Loucy (cell line): Measurements from ENCODE around the gene ING2.

Experiments used
- H2AFZ ChIP-seq: fragments of 200-600 bp; sonication (generic); 2 replicates; pipeline ENCODE4 v1.6.0; 2016; ENCODE audit warnings: antibody characterized with exemption, mild to moderate bottlenecking, low read length, moderate library complexity
- H3F3A ChIP-seq: fragments of 200-600 bp; 2 replicates; pipeline ENCODE4 v1.6.0; 2016; ENCODE audit warnings: antibody characterized with exemption, low read depth, mild to moderate bottlenecking
- H3K27me3 ChIP-seq: fragments of 200-600 bp; sonication (generic); 2 replicates; pipeline ENCODE4 v1.6.1; 2014; ENCODE audit warnings: low read length, mild to moderate bottlenecking; ENCODE audit not compliant: insufficient read depth, poor library complexity, severe bottlenecking
- H3K36me3 ChIP-seq: fragments of 200-600 bp; sonication (generic); 2 replicates; pipeline ENCODE4 v1.6.1; 2016; ENCODE audit warnings: low read length; ENCODE audit not compliant: insufficient read depth
- H3K4me1 ChIP-seq: fragments of 200-600 bp; sonication (generic); 2 replicates; pipeline ENCODE4 v1.5.1; 2014; ENCODE audit warnings: low read length, mild to moderate bottlenecking; ENCODE audit not compliant: insufficient read depth, poor library complexity, severe bottlenecking
- H3K4me2 ChIP-seq: fragments of 200-600 bp; sonication (generic); 2 replicates; pipeline ENCODE4 v1.6.0; 2014; ENCODE audit warnings: antibody characterized with exemption, low read length, low read depth, mild to moderate bottlenecking; ENCODE audit not compliant: poor library complexity, severe bottlenecking
- H3K4me3 ChIP-seq: fragments of 200-600 bp; sonication (generic); 2 replicates; pipeline ENCODE4 v1.5.1; 2014; ENCODE audit warnings: low read length, mild to moderate bottlenecking, mixed read lengths; ENCODE audit not compliant: poor library complexity, severe bottlenecking
- H3K79me2 ChIP-seq: fragments of 200-600 bp; sonication (generic); 2 replicates; pipeline ENCODE4 v1.6.1; 2014; ENCODE audit warnings: low read length; ENCODE audit not compliant: insufficient read depth
- H3K9ac ChIP-seq: fragments of 200-600 bp; sonication (generic); 2 replicates; pipeline ENCODE4 v1.6.0; 2014; ENCODE audit warnings: mild to moderate bottlenecking, low read depth, low read length, moderate library complexity; ENCODE audit not compliant: poor library complexity, severe bottlenecking
- H3K9me2 ChIP-seq: fragments of 200-600 bp; sonication (generic); replicated peaks from 2 replicates; pipeline ENCODE4 v1.6.1; 2016; ENCODE audit warnings: low read depth, low read length, mixed read lengths
- H3K9me3 ChIP-seq: fragments of 200-600 bp; sonication (generic); 2 replicates; pipeline ENCODE4 v1.6.1; 2014; ENCODE audit warnings: mild to moderate bottlenecking, antibody characterized with exemption, low read length, low read depth; ENCODE audit not compliant: insufficient read depth
- H4K20me1 ChIP-seq: fragments of 200-600 bp; sonication (generic); 2 replicates; pipeline ENCODE4 v1.6.0; 2014; ENCODE audit warnings: antibody characterized with exemption, low read length, mild to moderate bottlenecking; ENCODE audit not compliant: insufficient read depth, poor library complexity, severe bottlenecking
- EZH2phosphoT487 ChIP-seq: fragments of 200-600 bp; IDR thresholded peaks from 2 replicates; pipeline ENCODE4 v1.6.1; 2018; ENCODE audit warnings: antibody characterized with exemption, mild to moderate bottlenecking, moderate library complexity, borderline replicate concordance
- TF ChIP-seq, protein P1 (sequence below): fragments of 200-600 bp; sonication (generic); conservative IDR thresholded peaks from 2 replicates; pipeline ENCODE4 v1.5.1; 2014; ENCODE audit warnings: mild to moderate bottlenecking, antibody characterized with exemption, low read length

The ING2 gene

DNA sequence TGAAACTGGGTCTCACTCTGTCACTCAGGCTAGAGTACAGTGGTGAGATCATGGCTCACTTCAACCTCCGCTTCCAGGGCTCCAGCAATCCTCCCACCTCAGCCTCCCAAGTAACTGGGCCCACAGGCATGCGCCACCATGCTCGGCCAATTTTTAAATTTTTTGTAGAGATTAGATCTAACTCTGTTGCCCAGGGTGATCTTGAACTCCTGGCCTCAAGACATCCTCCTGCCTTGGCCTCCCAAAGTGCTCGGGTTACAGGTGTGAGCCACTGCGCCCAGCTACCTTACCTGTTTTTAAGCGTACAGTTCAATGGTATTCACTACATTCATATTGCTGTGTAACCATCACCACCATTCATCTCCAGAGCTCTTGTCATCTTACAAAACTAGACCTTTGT, 41.5 kb downstream of the ING2 start:
- Histone ChIP-seq H3K79me2 (no peaks in the 10 kb centered on the region), H3K36me3 (no peaks in the 10 kb centered on the region), H3K4me3 (no peak overlapping the region), H2AFZ (no peak overlapping the region), H3K9ac (no peak overlapping the region), H3K9me3 (no peaks in the 10 kb centered on the region), H3K4me1 (no peaks in the 10 kb centered on the region), H3K27me3 (no peaks in the 10 kb centered on the region), H4K20me1 (no peaks in the 10 kb centered on the region), H3K4me2 (no peak overlapping the region), H3F3A (no peaks in the 10 kb centered on the region), H3K9me2 (no peaks in the 10 kb centered on the region)
- TF ChIP-seq EZH2phosphoT487 = no peak
- TF ChIP-seq, protein P1, sequence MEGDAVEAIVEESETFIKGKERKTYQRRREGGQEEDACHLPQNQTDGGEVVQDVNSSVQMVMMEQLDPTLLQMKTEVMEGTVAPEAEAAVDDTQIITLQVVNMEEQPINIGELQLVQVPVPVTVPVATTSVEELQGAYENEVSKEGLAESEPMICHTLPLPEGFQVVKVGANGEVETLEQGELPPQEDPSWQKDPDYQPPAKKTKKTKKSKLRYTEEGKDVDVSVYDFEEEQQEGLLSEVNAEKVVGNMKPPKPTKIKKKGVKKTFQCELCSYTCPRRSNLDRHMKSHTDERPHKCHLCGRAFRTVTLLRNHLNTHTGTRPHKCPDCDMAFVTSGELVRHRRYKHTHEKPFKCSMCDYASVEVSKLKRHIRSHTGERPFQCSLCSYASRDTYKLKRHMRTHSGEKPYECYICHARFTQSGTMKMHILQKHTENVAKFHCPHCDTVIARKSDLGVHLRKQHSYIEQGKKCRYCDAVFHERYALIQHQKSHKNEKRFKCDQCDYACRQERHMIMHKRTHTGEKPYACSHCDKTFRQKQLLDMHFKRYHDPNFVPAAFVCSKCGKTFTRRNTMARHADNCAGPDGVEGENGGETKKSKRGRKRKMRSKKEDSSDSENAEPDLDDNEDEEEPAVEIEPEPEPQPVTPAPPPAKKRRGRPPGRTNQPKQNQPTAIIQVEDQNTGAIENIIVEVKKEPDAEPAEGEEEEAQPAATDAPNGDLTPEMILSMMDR = no peak

DNA sequence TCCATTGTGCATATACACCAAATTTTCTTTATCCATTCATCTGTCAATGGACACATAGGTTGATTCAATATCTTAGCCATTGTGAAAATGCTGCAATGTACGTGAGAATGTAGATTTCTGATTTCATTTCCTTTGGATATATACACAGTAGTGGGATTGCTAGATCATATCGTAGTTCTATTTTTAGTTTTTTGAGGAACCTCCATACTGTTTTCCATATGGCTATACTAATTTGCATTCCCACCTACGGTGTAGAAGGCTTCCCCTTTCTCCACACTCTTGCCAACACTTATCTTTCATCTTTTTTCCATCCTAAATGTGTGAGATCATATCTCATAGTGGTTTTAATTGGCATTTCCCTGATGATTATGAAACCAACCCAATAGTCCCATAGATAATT, 43.4 kb downstream of the ING2 start:
- TF ChIP-seq, protein P1 = no peak
- no peak for TF ChIP-seq EZH2phosphoT487
- Histone ChIP-seq H3K9me2 (no peaks in the 10 kb centered on the region), H3K4me2 (no peak overlapping the region), H3K4me3 (no peak overlapping the region), H3K27me3 (no peaks in the 10 kb centered on the region), H4K20me1 (no peaks in the 10 kb centered on the region), H3K9me3 (peaks cover 2% of the 10 kb centered on the region; the same call in 1 of the 2 replicates), H3K79me2 (no peaks in the 10 kb centered on the region), H3K4me1 (no peaks in the 10 kb centered on the region), H3K36me3 (no peaks in the 10 kb centered on the region), H3F3A (no peaks in the 10 kb centered on the region), H3K9ac (no peak overlapping the region), H2AFZ (no peak overlapping the region)

DNA sequence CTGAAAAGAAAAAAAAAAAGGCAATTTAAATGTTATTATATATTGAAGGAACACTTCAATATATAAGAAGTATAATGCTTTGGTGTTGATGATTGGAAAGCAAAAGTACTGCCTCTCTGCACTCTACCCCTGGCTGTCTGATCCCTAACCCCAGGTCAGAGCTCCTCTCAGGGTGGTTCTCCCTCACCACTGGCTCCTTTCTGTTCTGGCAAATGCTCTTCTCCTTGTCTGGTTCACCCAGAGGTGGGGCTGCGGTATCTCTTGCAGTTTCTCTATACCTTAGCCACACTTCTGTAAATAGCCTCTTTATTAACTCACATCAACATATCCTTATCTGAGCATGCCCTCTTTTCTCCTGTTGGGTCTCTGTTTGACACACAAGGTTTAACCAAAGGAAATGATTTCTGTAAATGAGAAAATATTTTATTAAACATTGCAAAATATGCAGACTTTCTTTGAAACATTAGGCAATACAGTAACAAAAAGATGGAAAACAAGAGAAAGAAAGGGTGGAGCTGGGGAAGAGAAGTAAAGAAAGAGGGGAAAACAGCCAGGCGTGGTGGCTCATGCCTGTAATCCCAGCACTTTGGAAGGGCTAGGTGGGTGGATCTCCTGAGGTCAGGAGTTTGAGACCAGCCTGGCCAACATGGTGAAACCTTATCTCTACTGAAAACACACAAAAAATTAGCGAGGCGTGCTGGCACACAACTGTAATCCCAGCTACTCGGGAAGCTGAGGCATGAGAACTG, 45.7 kb downstream of the ING2 start:
- H4K20me1 ChIP-seq = no peaks in the 10 kb centered on the region
- no peak overlapping the region for H3K4me3 ChIP-seq
- H3K36me3 ChIP-seq = no peaks in the 10 kb centered on the region
- no peak for TF ChIP-seq EZH2phosphoT487
- TF ChIP-seq, protein P1 = no peak
- peaks cover 2% of the 10 kb centered on the region; the same call in 1 of the 2 replicates for H3K9me3 ChIP-seq
- H2AFZ ChIP-seq = no peak overlapping the region
- no peak overlapping the region for H3K4me2 ChIP-seq
- H3K9me2 ChIP-seq = no peaks in the 10 kb centered on the region
- H3K79me2 ChIP-seq = no peaks in the 10 kb centered on the region
- no peaks in the 10 kb centered on the region for H3K27me3 ChIP-seq
- no peak overlapping the region for H3K9ac ChIP-seq
- H3K4me1 ChIP-seq = no peaks in the 10 kb centered on the region
- H3F3A ChIP-seq = no peaks in the 10 kb centered on the region
